Smooth muscle cell (in vitro differentiated cells): ENCODE data around the gene COASY. TPM values are rescaled to one million over a fixed set of nuclear protein-coding genes. Genes with fewer than 3 reads are reported as not detected.
A peak's percentile ranks its signal among the peaks of the same experiment; 100 is the strongest.

Source experiments
- DNase-seq: peaks from one replicate; lab custom pipeline; 2025; ENCODE audit not compliant: unreplicated experiment; lab: John Stamatoyannopoulos, UW
- H2AFZ ChIP-seq: fragments of 200-600 bp; sonication (generic); 2 replicates; pipeline ENCODE4 v1.6.0; 2016; ENCODE audit warnings: antibody characterized with exemption, low read depth, mild to moderate bottlenecking
- H3F3A ChIP-seq: fragments of 200-600 bp; sonication (generic); 2 replicates; pipeline ENCODE4 v1.6.0; 2017; ENCODE audit warnings: antibody characterized with exemption, low read depth
- H3K27ac ChIP-seq: fragments of 200-600 bp; sonication (generic); 2 replicates; pipeline ENCODE4 v1.5.1; 2016; ENCODE audit warnings: low read depth, mild to moderate bottlenecking
- H3K27me3 ChIP-seq: fragments of 200-600 bp; sonication (generic); 2 replicates; pipeline ENCODE4 v1.6.1; 2016; ENCODE audit warnings: low read depth, mild to moderate bottlenecking
- H3K36me3 ChIP-seq: fragments of 200-600 bp; sonication (generic); 2 replicates; pipeline ENCODE4 v1.5.1; 2016; ENCODE audit warnings: low read depth
- H3K4me1 ChIP-seq: fragments of 200-600 bp; sonication (generic); 2 replicates; pipeline ENCODE4 v1.5.1; 2016; ENCODE audit warnings: low read depth
- H3K4me2 ChIP-seq: fragments of 200-600 bp; sonication (generic); 2 replicates; pipeline ENCODE4 v1.6.0; 2016; ENCODE audit warnings: mild to moderate bottlenecking
- H3K4me3 ChIP-seq: fragments of 200-600 bp; sonication (generic); 2 replicates; pipeline ENCODE4 v1.5.1; 2016; ENCODE audit warnings: mild to moderate bottlenecking
- H3K79me2 ChIP-seq: fragments of 200-600 bp; sonication (generic); 2 replicates; pipeline ENCODE4 v1.6.0; 2016; ENCODE audit warnings: low read depth, mild to moderate bottlenecking
- H3K9ac ChIP-seq: fragments of 200-600 bp; sonication (generic); 2 replicates; pipeline ENCODE4 v1.6.0; 2016; ENCODE audit warnings: low read depth
- H3K9me3 ChIP-seq: fragments of 200-600 bp; sonication (generic); replicated peaks from 2 replicates; pipeline ENCODE4 v1.5.1; 2016; ENCODE audit warnings: low read depth
- H4K20me1 ChIP-seq: fragments of 200-600 bp; sonication (generic); 2 replicates; pipeline ENCODE4 v1.6.0; 2016; ENCODE audit warnings: low read depth
- CTCF ChIP-seq: fragments of 200-600 bp; sonication (generic); IDR thresholded peaks from 2 replicates; pipeline ENCODE4 v1.5.1; 2017; ENCODE audit warnings: borderline replicate concordance, mild to moderate bottlenecking, antibody characterized with exemption; ENCODE audit not compliant: insufficient read depth, poor library complexity, severe bottlenecking
- WGBS: methylation state at CpG from one replicate; pipeline ENCODE4 v1.1.7; 2016; ENCODE audit warnings: low lambda C conversion rate; 5-methylcytosine and 5-hydroxymethylcytosine counted together
- polyA plus RNA-seq: library from polyadenylated mRNA; unstranded; fragments of >200 nt; fragmentation: Nextera tagmentation; extraction: Ambion mirVana; gene quantifications from 2 replicates; pipeline ENCODE4 v1.2.1, GENCODE V29; 2016
- total RNA-seq: library from RNA; depleted of rRNA; stranded (reverse); fragments of >200 nt; gene quantifications from 2 replicates; pipeline ENCODE4 v1.2.3, GENCODE V29; 2014

The COASY gene
- total and polyA plus RNA-seq, 2 experiments from 2014 or later, result 23.2 to 68.2 TPM

- Histone ChIP-seq H3K4me1 (peaks cover 21% of the 10 kb centered on the region), H4K20me1 (peaks cover 6% of the 10 kb centered on the region), H3K79me2 (peaks cover 20% of the 10 kb centered on the region), H2AFZ (no peak overlapping the region), H3F3A (no peaks in the 10 kb centered on the region), H3K36me3 (no peaks in the 10 kb centered on the region), H3K4me3 (peak overlapping the region; percentile 69), H3K9ac (no peak overlapping the region), H3K4me2 (peak overlapping the region; percentile 96), H3K9me3 (no peaks in the 10 kb centered on the region), H3K27me3 (no peaks in the 10 kb centered on the region), H3K27ac (no peak overlapping the region)
- TF ChIP-seq CTCF, result no peak
- WGBS, result 84% methylated on average over 45 of the region's 45 CpGs
- DNase-seq, result no peak
Measured at GRCh38 chr17:42553161-42553818, 8.7 kb upstream of the COASY start.

- WGBS, result 74% methylated on average over 16 of the region's 16 CpGs
- Histone ChIP-seq H3F3A (no peaks in the 10 kb centered on the region), H4K20me1 (peaks cover 6% of the 10 kb centered on the region), H2AFZ (no peak overlapping the region), H3K36me3 (no peaks in the 10 kb centered on the region), H3K79me2 (peaks cover 20% of the 10 kb centered on the region), H3K9ac (peak overlapping the region; percentile 75), H3K4me2 (peak overlapping the region; percentile 96), H3K4me1 (peaks cover 19% of the 10 kb centered on the region), H3K27ac (no peak overlapping the region), H3K4me3 (peak overlapping the region; percentile 69), H3K27me3 (no peaks in the 10 kb centered on the region), H3K9me3 (no peaks in the 10 kb centered on the region)
- no peak for TF ChIP-seq CTCF
- no peak for DNase-seq
Measured at GRCh38 chr17:42553866-42554249, 8.1 kb upstream of the COASY start.

GRCh38 chr17:42554250-42555121, 7.5 kb upstream of the COASY start:
- TF ChIP-seq CTCF, result no peak
- Histone ChIP-seq H3K9ac (peak overlapping the region; percentile 75), H3K36me3 (no peaks in the 10 kb centered on the region), H3K4me2 (peak overlapping the region; percentile 96), H3K79me2 (peaks cover 20% of the 10 kb centered on the region), H2AFZ (peak overlapping the region; percentile 67), H3K4me1 (peaks cover 16% of the 10 kb centered on the region), H4K20me1 (peaks cover 6% of the 10 kb centered on the region), H3K27me3 (no peaks in the 10 kb centered on the region), H3K9me3 (no peaks in the 10 kb centered on the region), H3F3A (no peaks in the 10 kb centered on the region), H3K4me3 (peak overlapping the region; percentile 69), H3K27ac (peak overlapping the region; percentile 32)
- peak; percentile 45 for DNase-seq
- 1% methylated on average over 67 of the region's 82 CpGs for WGBS
